GM21526 (cell line): Measurements from ENCODE around the gene GLB1L2.

Source experiments
- ATAC-seq: cut with Tn5 transposase; IDR thresholded peaks from one replicate; pipeline ENCODE4 v1.9.1; 2021; ENCODE audit warnings: moderate library complexity; ENCODE audit not compliant: unreplicated experiment, low FRiP score

The GLB1L2 gene

DNA sequence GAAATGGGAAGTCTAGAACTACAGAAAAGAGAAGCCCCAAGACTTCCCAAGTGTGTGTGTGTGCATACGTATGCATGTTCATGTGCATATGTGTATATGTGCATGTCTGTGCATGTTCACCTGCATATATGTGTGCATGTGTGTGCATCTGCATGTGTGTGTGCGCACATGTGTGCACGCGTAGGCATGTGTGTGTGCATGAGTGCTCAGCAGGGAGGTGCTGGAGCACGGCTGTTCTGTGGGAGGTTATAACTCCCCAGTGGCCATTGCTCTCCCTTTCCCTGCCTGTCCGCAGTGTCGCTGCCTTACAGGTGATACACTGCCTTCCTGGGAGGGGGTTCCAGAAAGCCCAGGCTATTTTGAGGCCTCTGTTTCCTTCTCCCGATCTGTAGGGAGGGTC lies 50.5 kb downstream of the GLB1L2 start:
- ATAC-seq = no peak

DNA sequence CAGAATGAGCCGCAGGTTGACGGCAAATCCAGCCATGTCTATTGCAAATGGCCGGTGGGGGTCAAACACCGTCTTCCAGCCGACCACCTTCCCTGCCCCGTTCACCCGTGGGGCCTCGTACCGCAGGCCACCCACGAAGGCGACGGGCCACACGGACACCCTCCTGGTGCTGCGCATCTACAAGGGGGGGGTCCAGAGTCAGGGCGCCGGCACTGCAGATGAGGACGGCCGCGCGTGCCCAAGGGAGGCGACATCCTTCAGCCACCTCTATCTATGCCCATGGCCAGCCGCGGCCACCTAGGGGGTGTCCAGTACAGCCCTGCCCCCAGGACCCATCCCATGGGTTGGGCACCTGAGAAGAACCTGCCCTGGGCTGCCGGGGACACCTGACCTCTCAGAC lies 51.0 kb downstream of the GLB1L2 start:
- no peak for ATAC-seq

- no peak for ATAC-seq
These were observed 51.9 kb downstream of the GLB1L2 start for GRCh38 chr11:134383576-134384221.

GRCh38 chr11:134384406-134384805 lies 52.6 kb downstream of the GLB1L2 start:
- ATAC-seq = no peak

- no peak for ATAC-seq
These were observed 53.4 kb downstream of the GLB1L2 start for GRCh38 chr11:134385171-134385570.

DNA sequence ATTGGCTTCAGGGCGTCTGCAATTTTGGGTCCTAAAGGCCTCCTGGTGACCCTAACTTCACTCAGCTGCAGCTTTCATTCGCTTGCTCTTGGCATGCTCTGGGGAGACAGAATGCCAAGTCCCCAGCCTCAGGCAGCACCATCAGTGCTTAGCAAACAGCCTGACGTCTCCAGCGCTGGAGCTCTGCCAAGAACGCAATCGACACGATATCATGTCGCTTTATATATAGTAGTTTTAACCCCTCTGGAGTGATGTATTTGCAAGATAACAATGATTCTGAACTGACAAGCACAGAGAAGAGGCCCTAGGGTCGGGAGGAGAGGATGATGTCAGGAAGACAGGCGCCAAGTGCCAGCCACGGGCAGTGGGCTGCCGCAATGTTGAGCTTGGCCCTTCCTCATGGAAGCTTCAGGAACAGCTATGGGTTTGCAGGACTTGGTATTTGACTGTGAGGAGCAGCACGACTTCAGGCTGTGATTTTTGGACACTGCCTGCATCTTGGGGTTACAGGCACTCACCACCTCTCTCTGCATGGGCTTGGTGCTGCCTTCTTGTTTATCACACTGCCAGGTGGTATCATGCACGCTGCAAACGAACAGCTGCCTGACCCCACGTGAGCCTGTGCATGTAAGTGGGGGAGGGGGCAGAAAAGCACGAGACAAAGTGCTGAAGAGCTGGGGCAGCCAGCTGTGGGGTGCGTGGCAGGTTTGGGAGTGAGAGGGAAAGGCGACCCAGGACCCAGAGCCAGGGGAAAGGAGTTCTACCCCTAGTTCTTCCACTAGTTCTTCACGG lies 54.2 kb downstream of the GLB1L2 start:
- no peak for ATAC-seq

DNA sequence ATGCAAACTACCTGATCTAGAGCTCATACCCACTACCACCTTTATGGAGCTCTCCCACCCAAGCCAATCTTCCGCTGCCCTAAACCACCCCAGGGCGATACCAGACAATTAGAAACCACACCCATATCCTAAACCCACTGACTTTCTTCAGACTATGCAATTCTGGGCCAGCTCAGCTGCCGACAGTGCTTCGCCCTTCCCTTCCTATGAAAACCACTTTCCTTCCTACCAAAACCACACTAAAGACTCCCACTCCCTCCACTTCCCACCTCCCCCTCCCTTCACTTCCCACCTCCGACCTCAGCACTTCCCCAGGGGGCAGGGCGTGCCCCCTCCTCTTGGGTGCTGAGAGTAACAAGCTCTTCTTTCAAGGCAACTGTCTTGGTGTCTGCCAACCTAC lies 55.2 kb downstream of the GLB1L2 start:
- no peak for ATAC-seq

- no peak for ATAC-seq
These were observed 55.7 kb downstream of the GLB1L2 start for GRCh38 chr11:134387501-134387900.

GRCh38 chr11:134388590-134388989 lies 56.8 kb downstream of the GLB1L2 start:
- ATAC-seq = no peak

GRCh38 chr11:134389464-134390180 lies 57.8 kb downstream of the GLB1L2 start:
- no peak for ATAC-seq

- ATAC-seq = no peak
These were observed 59.1 kb downstream of the GLB1L2 start for GRCh38 chr11:134390706-134391569.

- no peak for ATAC-seq
These were observed 59.9 kb downstream of the GLB1L2 start for GRCh38 chr11:134391656-134392055.

DNA sequence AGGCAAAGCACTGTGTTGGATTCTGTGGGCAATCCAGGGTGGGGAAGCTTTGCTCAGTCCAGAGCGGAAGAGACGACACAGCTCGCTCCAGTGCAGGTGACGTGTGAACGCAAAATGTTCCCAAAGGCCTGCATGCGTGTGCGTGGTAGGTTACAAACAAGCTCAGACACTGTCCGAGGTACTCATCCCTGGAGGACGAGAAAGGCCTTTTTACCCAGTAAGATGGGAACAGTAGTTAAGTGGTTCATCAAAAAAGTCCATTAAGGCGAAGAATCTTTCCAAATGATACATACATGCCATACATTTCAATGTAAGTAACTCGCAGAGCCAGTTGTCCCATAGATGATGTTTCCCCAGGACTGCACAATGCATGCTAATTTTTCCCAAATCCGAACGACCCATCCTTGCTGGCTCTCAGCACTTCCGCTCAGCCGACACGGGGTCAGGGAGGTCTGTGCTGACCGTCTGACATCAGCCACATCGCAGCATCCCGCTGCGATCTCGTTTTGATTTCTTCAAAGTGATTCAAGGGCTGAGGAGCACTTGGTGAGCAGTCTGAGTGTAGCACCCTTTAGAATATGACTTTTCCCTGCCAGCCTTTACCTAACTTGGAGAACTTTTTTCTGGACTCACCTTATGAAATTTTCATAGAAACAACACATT lies 61.3 kb downstream of the GLB1L2 start:
- ATAC-seq = no peak

- ATAC-seq = no peak
These were observed 61.9 kb downstream of the GLB1L2 start for GRCh38 chr11:134393638-134394037.

- no peak for ATAC-seq
These were observed 62.5 kb downstream of the GLB1L2 start for GRCh38 chr11:134394311-134394710.

DNA sequence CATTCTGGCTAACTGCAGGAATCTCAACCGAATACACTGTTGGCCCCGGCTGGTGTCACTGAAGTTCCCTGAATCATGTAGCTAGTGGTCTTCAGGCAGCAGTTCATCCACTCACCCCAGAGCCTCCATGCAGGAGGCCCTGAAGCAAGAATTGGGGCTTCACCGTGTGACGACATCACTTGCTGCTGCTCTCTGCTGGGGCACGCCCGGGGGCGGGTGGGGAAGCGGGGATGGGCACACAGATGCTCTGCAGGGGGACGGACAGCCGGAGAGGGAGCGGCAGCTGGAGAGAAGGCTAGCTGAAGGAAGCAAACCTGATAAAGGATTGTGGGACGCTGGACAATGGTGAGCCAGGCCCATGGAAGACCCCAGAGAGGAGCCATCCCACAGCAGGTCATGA lies 63.2 kb downstream of the GLB1L2 start:
- ATAC-seq = no peak

DNA sequence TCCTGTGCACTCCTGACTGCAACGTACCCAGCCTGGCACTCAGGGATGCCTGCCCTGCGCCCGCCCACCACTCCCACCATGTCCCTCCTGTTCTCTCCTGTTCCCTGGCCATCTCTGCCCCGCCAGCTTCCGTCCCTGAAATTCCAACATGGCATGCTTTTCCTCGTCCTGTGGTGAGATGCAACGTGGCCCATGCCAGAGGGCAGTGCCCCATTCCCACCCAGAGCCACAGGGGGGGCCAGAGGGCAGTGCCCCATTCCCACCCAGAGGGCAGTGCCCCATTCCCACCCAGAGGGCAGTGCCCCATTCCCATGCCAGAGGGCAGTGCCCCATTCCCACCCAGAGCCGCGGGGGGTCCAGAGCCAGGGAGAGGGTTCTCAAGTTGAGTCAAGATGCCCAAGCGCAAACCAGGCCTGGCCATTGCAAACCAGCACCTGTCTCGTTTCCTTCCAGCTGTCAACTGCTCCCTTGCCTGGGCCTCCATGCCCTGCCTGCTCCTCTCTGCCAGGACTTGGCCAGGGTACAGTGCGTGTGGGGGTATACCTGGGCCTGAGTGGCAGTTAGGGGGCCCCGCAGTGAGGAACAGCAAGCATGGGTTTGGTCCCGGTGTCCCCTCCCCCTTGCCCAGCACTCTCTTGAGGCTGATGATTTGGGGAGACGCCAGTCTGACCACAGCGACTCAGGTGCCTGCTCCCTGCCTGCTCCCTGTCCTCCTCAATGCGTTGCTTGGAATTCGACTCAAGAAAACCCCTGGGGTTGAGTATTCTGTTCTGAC lies 65.7 kb downstream of the GLB1L2 start:
- no peak for ATAC-seq

DNA sequence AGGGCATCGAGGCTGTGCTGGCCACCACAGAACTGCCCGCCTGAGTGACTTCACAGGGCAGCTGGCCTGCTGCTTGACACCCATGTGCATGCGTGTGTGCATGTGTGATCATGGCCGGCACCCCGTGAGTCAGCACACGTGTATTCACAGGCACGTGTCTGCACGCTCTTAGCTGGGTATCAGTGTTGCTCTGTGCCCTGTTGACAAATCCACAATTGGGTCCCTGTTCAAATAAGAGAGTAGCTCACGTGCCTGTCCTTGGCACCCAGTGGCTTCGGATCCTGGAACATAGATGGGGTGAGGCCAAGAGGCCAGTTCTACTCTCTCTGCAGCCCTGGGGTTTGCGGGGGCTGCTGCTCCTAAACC lies 66.3 kb downstream of the GLB1L2 start:
- no peak for ATAC-seq

- ATAC-seq = no peak
These were observed 67.0 kb downstream of the GLB1L2 start for GRCh38 chr11:134398644-134399292.
